GM12878 (cell line): ENCODE measurements around the gene NXPE4.

Source experiments
- CTCF ChIP-seq, 3 experiments: IDR thresholded peaks in 2 of 3; conservative IDR thresholded peaks in 1 of 3; 2 replicates each; pipeline ENCODE4 v1.5.1; 2011; ENCODE audit warnings: low read depth in 3 of 3, low read length in 3 of 3, mild to moderate bottlenecking in 3 of 3, control low read depth in 2 of 3, moderate library complexity in 2 of 3, inconsistent platforms in 1 of 3, mixed read lengths in 1 of 3; ENCODE audit not compliant: control insufficient read depth in 2 of 3, insufficient read depth in 1 of 3; ENCODE audit errors: extremely low read depth in 1 of 3
- DPF2 ChIP-seq: fragments of 450-650 bp; IDR thresholded peaks from 2 replicates; pipeline ENCODE4 v1.6.1; 2017; ENCODE audit warnings: mild to moderate bottlenecking
- EZH2 ChIP-seq: IDR thresholded peaks from 2 replicates; pipeline ENCODE4 v1.6.1; 2012; ENCODE audit warnings: low read depth, mild to moderate bottlenecking, control low read depth, inconsistent platforms, low read length, borderline replicate concordance; ENCODE audit not compliant: control insufficient read depth
- REST ChIP-seq: IDR thresholded peaks from 2 replicates; pipeline ENCODE4 v1.6.1; 2012; ENCODE audit warnings: mild to moderate bottlenecking, low read depth, low read length
- TAF1 ChIP-seq: IDR thresholded peaks from 2 replicates; pipeline ENCODE4 v1.6.1; 2011; ENCODE audit warnings: mild to moderate bottlenecking, low read depth, low read length, borderline replicate concordance
- YY1 ChIP-seq: IDR thresholded peaks from 2 replicates; pipeline ENCODE4 v1.6.1; 2011; ENCODE audit warnings: low read depth, mild to moderate bottlenecking, low read length

GRCh38 chr11:114623720-114624119, 28.1 kb upstream of the NXPE4 start:
- TF ChIP-seq YY1 (no peak), EZH2 (no peak), DPF2 (no peak), TAF1 (no peak), CTCF (IDR thresholded peaks at IDR 0.05 in 2 of 3, conservative IDR thresholded peaks at IDR 0.05 in 1 of 3; ENCODE audit: control insufficient read depth in 2 of 3, extremely low read depth in 1 of 3, insufficient read depth in 1 of 3, low read depth in 3 of 3, low read length in 3 of 3) (no peak), REST (no peak)
